Caco-2 (cell line): Measurements from ENCODE around the gene PAFAH1B1. TPM values are rescaled to one million over a fixed set of nuclear protein-coding genes. Genes with fewer than 3 reads are reported as not detected.

Experiments
- BruUV-seq: library from RNA; stranded (reverse); fragments of 400-500 nt; replicated peaks from 2 replicates; lab custom pipeline; 2021; lab: Mats Ljungman, UMichigan
- CTCF ChIA-PET: fragments of 300-600 bp; sonication (Branson Sonifier 250); formaldehyde crosslinking; loops from one replicate; lab custom pipeline; 2022; ENCODE audit warnings: antibody characterized with exemption; lab: Charles Lee
- POLR2A ChIA-PET: fragments of 300-600 bp; sonication (Branson Sonifier 250); formaldehyde crosslinking; loops from one replicate; lab custom pipeline; 2022; ENCODE audit warnings: antibody characterized with exemption; lab: Charles Lee
- DNase-seq, 2 experiments: peaks; one replicate each; pipeline versions ENCODE4 v3.0.0 to v3.0.0-alpha.2; 2020 to 2022
- H3K27me3 ChIP-seq: replicated peaks from 2 replicates; pipeline ENCODE4 v1.6.0; 2011; ENCODE audit warnings: low read length; ENCODE audit not compliant: control insufficient read depth, insufficient read depth
- H3K36me3 ChIP-seq: 2 replicates; pipeline ENCODE4 v1.5.1; 2011; ENCODE audit warnings: low read length; ENCODE audit not compliant: control insufficient read depth, insufficient read depth
- H3K4me1 ChIP-seq: fragments of 250-450 bp; sonication (Bioruptor Pico); 2 replicates; pipeline ENCODE4 v1.5.1; 2020; ENCODE audit warnings: mild to moderate bottlenecking
- H3K4me3 ChIP-seq: 2 replicates; pipeline ENCODE4 v1.5.1; 2011; ENCODE audit warnings: low read depth, mild to moderate bottlenecking, control low read depth, low read length
- H3K9me3 ChIP-seq: fragments of 250-450 bp; sonication (Bioruptor Pico); 2 replicates; pipeline ENCODE4 v1.5.1; 2020; ENCODE audit warnings: mild to moderate bottlenecking, moderate library complexity
- H3K27ac Mint-ChIP-seq: one replicate; pipeline ENCODE4 v1.8.0; 2022; ENCODE audit warnings: mixed read lengths; ENCODE audit not compliant: unreplicated experiment
- H3K27me3 Mint-ChIP-seq: one replicate; pipeline ENCODE4 v1.8.0; 2022; ENCODE audit warnings: mixed read lengths; ENCODE audit not compliant: insufficient read depth, unreplicated experiment
- H3K36me3 Mint-ChIP-seq: one replicate; pipeline ENCODE4 v1.8.0; 2022; ENCODE audit warnings: mild to moderate bottlenecking, mixed read lengths; ENCODE audit not compliant: insufficient read depth, unreplicated experiment
- H3K4me1 Mint-ChIP-seq: one replicate; pipeline ENCODE4 v1.8.0; 2022; ENCODE audit warnings: low read depth, mixed read lengths; ENCODE audit not compliant: unreplicated experiment
- H3K4me3 Mint-ChIP-seq: one replicate; pipeline ENCODE4 v1.8.0; 2022; ENCODE audit warnings: mild to moderate bottlenecking, moderate library complexity, mixed read lengths; ENCODE audit not compliant: unreplicated experiment
- H3K9me3 Mint-ChIP-seq: one replicate; pipeline ENCODE4 v1.8.0; 2022; ENCODE audit warnings: mixed read lengths; ENCODE audit not compliant: unreplicated experiment
- intact Hi-C: fragments of 100-400 bp; cut with micrococcal nuclease; formaldehyde crosslinking; loops from one replicate; pipeline ENCODE4 v1.10.0; 2022; ENCODE audit not compliant: unreplicated experiment
- total RNA-seq: library from RNA; stranded (reverse); gene quantifications from 2 replicates; pipeline ENCODE4 v1.2.3, GENCODE V29; 2022
- TF ChIP-seq, protein P1 (sequence below), 2 experiments: fragments of 200-600 bp in 1 of 2; IDR thresholded peaks; 1 replicate in 1 of 2; 2 replicates in 1 of 2; pipeline versions ENCODE4 v1.5.1 to v1.8.0; 2011 to 2022; ENCODE audit warnings: antibody characterized with exemption in 1 of 2, control low read depth in 1 of 2, inconsistent platforms in 1 of 2, low read depth in 1 of 2, low read length in 1 of 2, mild to moderate bottlenecking in 1 of 2, moderate library complexity in 1 of 2; ENCODE audit not compliant: insufficient read depth in 1 of 2, severe bottlenecking in 1 of 2, unreplicated experiment in 1 of 2

The PAFAH1B1 gene
- total RNA-seq, 1 experiment from 2014 or later = 141 TPM

DNA sequence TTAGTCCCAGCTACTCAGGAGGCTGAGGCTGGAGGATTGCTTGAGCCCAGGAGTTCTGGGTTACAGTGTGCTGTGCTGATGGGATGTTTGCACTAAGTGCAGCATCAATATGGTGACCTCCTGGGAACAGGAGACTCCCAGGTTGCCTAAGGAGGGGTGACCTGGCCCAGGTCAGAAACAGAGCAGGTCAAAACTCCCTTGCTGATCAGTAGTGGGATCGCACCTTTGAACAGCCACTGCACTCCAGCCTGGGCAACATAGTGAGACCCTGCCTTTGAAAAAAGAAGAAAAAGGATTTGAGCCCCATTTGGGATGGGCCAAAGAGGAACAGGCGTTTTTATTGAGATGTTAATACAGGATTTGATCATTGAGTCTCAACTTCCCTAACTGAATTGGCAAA is 87.5 kb downstream of the PAFAH1B1 start:
- Mint-ChIP-seq H3K36me3 (peaks cover 87% of the 10 kb centered on the region), H3K27ac (no peak overlapping the region), H3K27me3 (no peaks in the 10 kb centered on the region), H3K9me3 (no peaks in the 10 kb centered on the region), H3K4me1 (peaks cover 9% of the 10 kb centered on the region), H3K4me3 (no peak overlapping the region)
- Histone ChIP-seq H3K4me1 (0 out of 2 replicates have a peak, but pooled peaks cover 10% of the 10 kb centered on the region), H3K4me3 (no peak overlapping the region), H3K9me3 (no peaks in the 10 kb centered on the region), H3K27me3 (no peaks in the 10 kb centered on the region), H3K36me3 (no peaks in the 10 kb centered on the region; the same call in 1 of the 2 replicates)
- TF ChIP-seq, protein P1, sequence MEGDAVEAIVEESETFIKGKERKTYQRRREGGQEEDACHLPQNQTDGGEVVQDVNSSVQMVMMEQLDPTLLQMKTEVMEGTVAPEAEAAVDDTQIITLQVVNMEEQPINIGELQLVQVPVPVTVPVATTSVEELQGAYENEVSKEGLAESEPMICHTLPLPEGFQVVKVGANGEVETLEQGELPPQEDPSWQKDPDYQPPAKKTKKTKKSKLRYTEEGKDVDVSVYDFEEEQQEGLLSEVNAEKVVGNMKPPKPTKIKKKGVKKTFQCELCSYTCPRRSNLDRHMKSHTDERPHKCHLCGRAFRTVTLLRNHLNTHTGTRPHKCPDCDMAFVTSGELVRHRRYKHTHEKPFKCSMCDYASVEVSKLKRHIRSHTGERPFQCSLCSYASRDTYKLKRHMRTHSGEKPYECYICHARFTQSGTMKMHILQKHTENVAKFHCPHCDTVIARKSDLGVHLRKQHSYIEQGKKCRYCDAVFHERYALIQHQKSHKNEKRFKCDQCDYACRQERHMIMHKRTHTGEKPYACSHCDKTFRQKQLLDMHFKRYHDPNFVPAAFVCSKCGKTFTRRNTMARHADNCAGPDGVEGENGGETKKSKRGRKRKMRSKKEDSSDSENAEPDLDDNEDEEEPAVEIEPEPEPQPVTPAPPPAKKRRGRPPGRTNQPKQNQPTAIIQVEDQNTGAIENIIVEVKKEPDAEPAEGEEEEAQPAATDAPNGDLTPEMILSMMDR (IDR thresholded peaks at IDR 0.05; ENCODE audit: insufficient read depth in 1 of 2, low read depth in 1 of 2, low read length in 1 of 2, severe bottlenecking in 1 of 2, unreplicated experiment in 1 of 2) = no peak
- intact Hi-C loops = no loop called here
- no peak for DNase-seq
- POLR2A ChIA-PET = no interaction called here
- CTCF ChIA-PET = no interaction called here
- BruUV-seq = no TSS peak

DNA sequence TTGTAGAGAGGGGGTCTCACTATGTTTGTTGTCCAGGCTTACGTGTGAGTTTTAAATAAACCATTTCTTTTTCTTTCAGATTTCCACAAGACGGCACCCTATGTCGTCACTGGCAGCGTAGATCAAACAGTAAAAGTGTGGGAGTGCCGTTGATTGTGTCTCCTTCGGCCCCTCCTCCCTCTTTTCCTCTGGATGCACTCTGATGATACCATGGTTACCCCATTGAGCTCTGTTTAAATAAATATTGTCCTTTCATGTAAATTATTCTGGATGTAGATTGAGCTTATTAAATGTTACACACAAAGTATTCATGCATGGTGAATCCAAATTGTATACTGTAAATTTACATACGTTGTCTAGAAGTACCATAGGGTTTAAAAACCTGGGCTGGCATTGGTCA is 88.2 kb downstream of the PAFAH1B1 start:
- Mint-ChIP-seq H3K9me3 (no peaks in the 10 kb centered on the region), H3K4me1 (peaks cover 9% of the 10 kb centered on the region), H3K27me3 (no peaks in the 10 kb centered on the region), H3K36me3 (peaks cover 80% of the 10 kb centered on the region), H3K4me3 (no peak overlapping the region), H3K27ac (no peak overlapping the region)
- Histone ChIP-seq H3K4me3 (no peak overlapping the region), H3K27me3 (no peaks in the 10 kb centered on the region), H3K36me3 (no peaks in the 10 kb centered on the region; the same call in 1 of the 2 replicates), H3K9me3 (no peaks in the 10 kb centered on the region), H3K4me1 (0 out of 2 replicates have a peak, but pooled peaks cover 10% of the 10 kb centered on the region)
- ChIA-PET POLR2A (no interaction called here), CTCF (no interaction called here)
- no peak for DNase-seq
- intact Hi-C loops = no loop called here
- BruUV-seq = no TSS peak
- TF ChIP-seq, protein P1 (IDR thresholded peaks at IDR 0.05; ENCODE audit: insufficient read depth in 1 of 2, low read depth in 1 of 2, low read length in 1 of 2, severe bottlenecking in 1 of 2, unreplicated experiment in 1 of 2) = no peak

DNA sequence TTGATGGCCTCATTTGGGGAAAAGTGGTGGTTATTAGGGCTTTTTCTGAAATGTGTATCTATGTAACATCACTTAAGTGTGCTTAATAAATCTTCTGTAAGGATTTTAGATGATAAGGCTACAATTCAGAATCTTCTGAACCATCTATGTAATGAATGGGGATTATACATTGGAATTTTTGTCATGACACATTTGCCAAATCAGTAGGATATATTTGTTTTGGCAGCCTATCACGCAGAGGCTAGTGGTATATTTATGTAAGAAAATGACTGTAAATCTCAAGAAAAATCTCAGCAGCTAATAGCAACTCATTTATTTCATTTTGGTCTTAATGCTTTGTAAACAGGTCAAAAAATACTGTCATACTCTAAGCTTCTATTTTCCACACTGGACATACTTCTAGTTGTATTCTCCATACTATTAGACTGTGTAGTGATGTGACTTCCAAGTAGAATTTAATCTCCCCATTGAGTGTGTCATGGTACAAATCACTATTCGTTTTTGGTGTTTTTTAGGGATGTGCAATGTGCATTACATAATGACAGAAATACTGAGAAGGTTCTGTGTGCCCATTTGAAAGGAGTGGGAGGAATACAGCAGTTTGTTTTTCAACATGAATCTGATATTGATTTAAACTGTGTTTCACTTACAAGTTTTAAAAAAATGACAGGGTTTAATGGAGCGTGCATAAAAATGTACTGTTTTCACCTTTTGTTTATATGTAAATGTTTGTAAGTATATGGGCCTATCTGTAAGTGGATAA is 88.9 kb downstream of the PAFAH1B1 start:
- Mint-ChIP-seq H3K27ac (no peak overlapping the region), H3K36me3 (peaks cover 79% of the 10 kb centered on the region), H3K27me3 (no peaks in the 10 kb centered on the region), H3K4me3 (no peak overlapping the region), H3K9me3 (no peaks in the 10 kb centered on the region), H3K4me1 (peaks cover 9% of the 10 kb centered on the region)
- DNase-seq = no peak
- ChIA-PET CTCF (no interaction called here), POLR2A (no interaction called here)
- intact Hi-C loops = no loop called here
- 0 out of 2 replicates have a peak, but pooled peaks cover 10% of the 10 kb centered on the region for H3K4me1 ChIP-seq
- H3K4me3 ChIP-seq = no peak overlapping the region
- H3K9me3 ChIP-seq = no peaks in the 10 kb centered on the region
- no peaks in the 10 kb centered on the region; the same call in 1 of the 2 replicates for H3K36me3 ChIP-seq
- TF ChIP-seq, protein P1 (IDR thresholded peaks at IDR 0.05; ENCODE audit: insufficient read depth in 1 of 2, low read depth in 1 of 2, low read length in 1 of 2, severe bottlenecking in 1 of 2, unreplicated experiment in 1 of 2) = no peak
- BruUV-seq = no TSS peak
- no peaks in the 10 kb centered on the region for H3K27me3 ChIP-seq
